NCI-H774 (cell line): ENCODE data around the gene RASSF3.
"Not testable (repeated sequence)": the region's sequence is repeated elsewhere in the genome, so short reads cannot be mapped to it uniquely, and the experiment has no call there.

Experiments used
- DNase-seq: peaks from one replicate; lab custom pipeline; 2025; lab: John Stamatoyannopoulos, UW

RASSF3 gene

GRCh38 chr12:64633940-64634337 lies 23.6 kb downstream of the RASSF3 start:
- no peak for DNase-seq

- no peak for DNase-seq
Measured at GRCh38 chr12:64634508-64635092, 24.3 kb downstream of the RASSF3 start.

- no peak for DNase-seq
Measured at GRCh38 chr12:64635356-64635998, 25.2 kb downstream of the RASSF3 start.

- no peak for DNase-seq
Measured at GRCh38 chr12:64636856-64637255, 26.6 kb downstream of the RASSF3 start.

DNA sequence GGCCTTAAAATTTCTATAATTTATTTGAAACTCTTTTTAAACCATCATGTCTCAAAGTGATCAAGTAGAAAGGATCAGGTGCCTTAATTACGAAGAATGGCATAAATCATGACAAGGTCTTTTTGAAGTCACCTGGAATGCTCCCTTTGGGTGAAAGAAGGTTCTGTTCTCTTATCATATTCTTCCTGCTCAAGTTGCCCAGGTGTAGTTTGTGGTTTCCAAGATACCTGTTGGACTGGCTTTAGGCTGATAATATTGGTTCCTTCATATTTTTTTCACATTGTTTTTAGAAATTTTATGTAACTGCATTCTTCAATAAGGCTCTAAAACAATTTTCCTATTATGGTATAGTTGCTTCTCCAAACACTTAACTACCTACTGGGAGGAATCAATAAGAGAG lies 29.2 kb downstream of the RASSF3 start:
- no peak for DNase-seq

- no peak for DNase-seq
Measured at GRCh38 chr12:64646318-64646717, 36.0 kb downstream of the RASSF3 start.

DNA sequence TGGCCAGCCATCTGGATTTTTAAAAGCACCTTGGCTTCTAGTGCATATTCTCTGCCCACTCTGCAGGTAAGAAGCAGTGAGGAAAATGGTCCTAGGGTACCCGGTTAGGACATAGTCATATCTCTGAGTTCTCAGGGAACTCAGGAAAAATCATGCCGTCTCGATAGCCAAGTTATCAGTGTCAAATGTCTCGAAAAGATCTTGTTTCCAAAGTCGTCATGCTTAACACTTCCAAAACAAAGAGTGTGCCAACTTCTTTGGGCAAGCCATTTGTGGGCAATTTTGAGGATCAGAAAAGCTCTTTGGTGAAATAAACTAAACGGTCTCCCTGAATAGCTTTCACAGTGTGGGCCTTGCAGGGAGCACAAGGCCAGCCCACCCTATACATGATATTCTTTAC lies 39.2 kb downstream of the RASSF3 start:
- no peak for DNase-seq

DNA sequence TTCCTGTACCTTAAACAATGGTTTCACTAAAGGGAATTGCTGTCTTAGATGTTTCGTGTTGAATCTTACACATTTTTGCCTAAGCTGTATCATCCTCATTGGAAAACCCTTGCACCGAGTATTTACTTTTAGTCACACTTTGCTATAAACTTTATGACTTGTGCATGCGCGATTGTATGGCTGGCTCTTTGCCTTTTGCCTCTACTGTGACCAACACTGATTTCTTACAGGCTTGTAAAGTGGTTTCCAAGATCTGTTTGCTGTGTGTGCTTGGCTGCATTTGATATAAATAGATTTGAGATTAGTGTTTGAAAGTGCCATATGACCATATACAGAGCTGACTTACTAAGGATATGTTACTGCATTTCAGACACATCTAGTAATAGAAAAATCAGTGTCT lies 40.5 kb downstream of the RASSF3 start:
- no peak for DNase-seq

GRCh38 chr12:64652346-64652745 lies 42.1 kb downstream of the RASSF3 start:
- no peak for DNase-seq

DNA sequence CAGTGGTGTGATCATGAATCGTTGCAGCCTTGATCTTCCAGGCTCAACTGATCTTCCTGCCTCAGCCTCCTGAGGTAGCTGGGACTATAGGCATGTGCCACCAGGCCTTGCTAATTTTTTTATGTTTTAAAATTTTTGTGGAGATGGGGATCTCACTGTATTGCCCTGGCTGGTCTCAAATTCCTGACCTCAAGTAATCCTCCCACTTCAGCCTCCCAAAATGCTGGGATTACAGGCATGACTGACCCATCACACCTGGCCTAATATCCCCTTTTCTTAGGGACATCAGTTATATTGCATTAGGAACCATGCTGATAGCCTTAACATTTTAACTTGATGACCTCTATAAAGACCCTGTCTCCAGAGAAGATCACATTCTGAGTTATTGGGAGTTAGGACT lies 42.8 kb downstream of the RASSF3 start:
- no peak for DNase-seq

GRCh38 chr12:64653907-64654306 lies 43.6 kb downstream of the RASSF3 start:
- DNase-seq = not testable (repeated sequence)

- DNase-seq = no peak
Measured at GRCh38 chr12:64655141-64655540, 44.8 kb downstream of the RASSF3 start.

DNA sequence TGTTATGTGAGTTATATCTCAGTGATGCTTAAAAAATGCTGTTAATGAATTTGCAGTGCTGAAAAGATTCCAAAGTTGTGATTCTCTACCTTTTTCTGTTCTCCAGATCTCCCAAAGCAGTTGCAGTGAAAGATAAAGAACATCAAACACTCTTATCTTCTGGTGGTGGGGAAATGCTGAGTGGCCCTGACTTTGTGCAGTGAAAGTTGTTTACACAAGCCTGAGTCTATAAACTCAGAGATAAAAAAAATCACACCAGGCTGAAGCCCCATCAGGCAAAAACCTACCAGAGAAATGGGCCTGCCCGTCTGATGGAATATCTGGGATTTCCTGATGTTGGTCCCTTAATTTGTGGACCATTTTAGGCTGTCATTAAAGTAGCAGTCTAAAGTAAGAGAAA lies 46.1 kb downstream of the RASSF3 start:
- no peak for DNase-seq

DNA sequence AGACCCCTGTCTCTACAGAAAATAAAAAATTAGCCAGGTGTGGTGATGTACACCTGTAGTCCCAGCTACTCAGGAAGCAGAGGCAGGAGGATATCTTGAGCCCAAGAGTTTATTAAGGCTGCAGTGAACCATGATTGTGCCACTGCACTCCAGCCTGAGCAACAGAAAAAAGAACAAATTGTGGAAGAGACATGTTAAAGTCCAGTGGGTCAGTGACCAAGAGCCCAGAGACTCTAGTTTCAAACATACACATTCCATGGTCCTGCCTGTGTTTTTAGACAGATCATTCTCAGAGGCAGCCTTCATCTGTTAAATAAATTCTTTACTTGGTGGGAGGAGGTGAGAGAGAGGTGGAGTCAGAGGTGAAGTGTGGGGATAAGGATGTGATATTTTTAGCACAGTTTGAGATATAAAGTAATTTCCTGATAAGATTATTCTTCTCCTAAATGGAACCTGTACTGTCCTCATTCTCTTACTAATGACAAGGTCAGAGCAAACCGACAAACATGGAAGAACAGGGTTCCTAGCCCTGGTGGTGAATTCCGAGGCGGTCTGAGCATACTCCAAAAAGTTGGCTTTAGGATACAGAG lies 48.7 kb downstream of the RASSF3 start:
- DNase-seq = no peak

DNA sequence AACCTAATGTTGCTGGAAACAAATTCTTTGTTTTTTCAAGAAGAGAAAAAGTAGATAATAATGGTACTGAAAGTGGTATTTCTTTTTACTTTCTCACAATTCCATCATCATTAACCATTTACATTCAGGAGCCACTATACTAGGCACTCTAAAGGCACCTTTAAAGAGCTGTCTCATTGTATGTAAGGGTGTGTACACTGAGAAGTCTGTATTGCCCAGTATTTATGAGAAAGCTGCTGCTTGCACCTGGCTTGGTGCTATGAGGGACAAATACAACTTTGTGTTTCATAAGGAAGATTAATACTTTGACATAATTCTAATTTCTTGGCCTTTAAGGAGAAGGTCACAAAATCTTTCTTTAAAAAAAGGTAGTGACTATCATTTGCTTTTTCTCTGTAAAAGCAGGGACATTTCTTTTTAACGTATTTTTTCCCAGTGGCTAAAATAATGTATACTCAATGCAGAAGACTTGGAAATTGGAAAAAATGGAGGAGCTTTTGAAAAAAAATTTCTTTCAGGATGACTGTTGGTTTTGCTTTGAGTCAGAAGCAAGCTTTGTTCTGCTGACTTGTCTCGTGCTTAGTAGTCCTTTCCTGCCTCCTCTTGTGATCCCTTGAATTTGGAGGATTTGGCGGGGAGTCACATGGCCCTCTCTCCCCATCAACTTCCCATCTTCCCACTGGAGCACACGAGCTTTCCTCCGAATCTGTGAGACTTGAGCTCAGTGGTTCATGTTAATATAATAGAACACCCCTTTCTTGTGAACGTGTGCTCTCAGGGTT lies 50.1 kb downstream of the RASSF3 start:
- DNase-seq = no peak

- DNase-seq = no peak
Measured at GRCh38 chr12:64663015-64663414, 52.7 kb downstream of the RASSF3 start.

DNA sequence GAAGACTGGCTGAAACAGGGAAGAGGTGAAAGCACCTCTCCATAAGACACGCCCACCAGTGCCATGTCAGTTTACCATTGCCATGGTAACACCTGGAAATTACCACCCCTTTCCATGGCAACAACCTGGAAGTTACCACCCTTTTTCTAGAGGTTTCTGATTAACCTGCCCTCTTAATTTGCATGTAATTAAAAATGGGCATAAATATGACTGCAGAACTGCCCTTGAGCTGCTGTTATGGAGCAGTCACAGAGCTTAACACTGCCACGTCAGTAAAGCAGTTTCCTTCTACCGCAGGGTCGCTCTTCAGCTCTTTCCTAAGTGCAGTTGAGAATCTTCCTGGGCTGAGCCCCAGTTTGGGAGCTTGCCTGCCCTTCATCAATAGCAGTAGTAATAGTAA lies 55.2 kb downstream of the RASSF3 start:
- peak; percentile 45 for DNase-seq

DNA sequence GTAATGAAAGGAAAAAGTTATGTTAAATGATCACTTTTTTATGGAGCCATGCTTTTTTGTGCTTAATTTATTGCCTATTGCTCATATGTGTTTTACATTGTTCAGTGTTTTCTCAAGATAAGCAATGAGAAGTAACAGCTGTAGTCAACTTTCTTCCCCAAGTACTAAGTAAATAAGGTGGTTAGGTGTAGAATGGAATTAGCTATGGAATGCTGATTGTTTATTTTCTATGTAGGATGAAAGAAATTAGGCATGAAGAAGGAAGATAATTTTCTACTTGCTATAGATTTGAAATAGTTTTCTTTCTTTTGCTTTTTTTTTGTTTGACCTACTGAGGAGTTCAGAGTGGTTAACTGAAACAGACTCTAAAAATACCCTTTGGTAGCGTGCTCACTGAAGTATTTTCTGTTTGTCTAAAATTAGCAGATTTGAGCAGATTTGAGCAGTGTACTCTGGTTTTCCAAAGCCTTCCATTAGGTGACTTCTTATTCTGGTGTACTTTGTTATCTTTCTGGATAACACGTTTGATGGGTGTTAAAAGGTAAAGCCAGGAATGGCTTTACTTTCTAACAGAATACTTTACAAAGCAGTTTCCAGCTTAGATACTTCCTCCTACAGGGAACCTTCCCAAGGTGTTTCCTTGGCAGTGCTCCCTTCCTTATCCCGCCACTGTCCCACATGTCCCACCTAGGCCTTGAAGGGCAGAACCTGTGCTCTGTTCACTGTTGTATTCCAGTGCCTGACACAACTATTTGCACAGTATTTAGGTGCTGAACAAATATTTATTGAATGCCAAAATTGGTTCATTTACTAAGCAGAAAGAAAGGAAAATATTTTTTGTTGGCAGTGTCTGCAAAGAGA lies 56.0 kb downstream of the RASSF3 start:
- DNase-seq = no peak

- no peak for DNase-seq
Measured at GRCh38 chr12:64667793-64668192, 57.5 kb downstream of the RASSF3 start.

DNA sequence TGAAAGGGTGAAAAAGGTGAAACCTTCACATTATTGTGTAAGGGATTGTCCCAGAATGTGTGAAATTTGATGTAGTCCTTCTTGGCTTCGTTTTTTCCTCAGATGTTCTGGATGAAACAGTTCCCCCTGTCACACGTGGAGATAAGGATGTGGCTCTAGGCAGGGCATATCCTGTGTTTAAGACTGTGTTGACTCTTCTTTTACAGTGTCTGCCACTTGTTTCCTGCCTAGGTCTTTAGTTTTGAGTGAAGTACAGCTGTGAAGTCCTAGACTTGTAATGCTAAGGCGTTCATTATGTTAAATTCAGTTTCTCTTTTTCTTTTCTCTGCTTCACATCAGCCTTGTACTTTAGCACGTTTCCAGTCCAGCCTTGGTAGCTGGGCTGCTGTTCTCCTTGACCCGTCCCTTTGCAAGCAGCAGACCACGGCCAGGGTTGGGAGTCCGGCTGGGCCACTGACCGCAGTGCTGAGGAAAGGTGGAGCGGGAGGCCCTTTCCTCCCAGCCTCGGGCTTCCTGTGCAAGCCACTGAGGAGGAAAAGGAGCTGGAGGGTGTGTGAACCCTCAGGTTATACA lies 59.1 kb downstream of the RASSF3 start:
- DNase-seq = no peak

DNA sequence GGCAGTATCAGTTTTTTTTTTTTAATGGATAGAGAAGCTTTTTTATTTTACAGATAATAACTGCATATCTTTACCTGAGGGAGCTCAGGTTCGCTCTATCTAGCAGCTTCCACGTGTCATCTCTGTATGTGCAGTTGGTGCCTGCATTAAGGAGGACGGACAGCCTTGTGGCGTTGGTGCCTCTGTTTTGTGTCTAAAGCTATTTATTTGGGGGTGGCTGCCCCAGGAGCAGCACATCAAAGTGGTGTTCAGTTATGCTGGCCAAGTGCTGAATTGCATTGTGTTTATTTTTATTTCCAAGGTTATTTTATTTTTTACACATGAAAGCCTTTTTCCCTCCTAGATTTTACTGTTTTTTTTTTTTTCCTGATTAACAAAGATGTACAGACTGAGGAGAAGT lies 59.7 kb downstream of the RASSF3 start:
- no peak for DNase-seq
